Activated T-helper 9 cell treated with anti-CD3 and anti-CD28 coated beads, Interleukin-2, amount 50 U/mL, for 16 hours (primary cell): ENCODE data around the gene TM7SF3.
A peak's percentile ranks its signal among the peaks of the same experiment; 100 is the strongest.
"Not testable (repeated sequence)": the region's sequence is repeated elsewhere in the genome, so short reads cannot be mapped to it uniquely, and the experiment has no call there.

Experiments used
- DNase-seq: peaks from one replicate; pipeline ENCODE4 v3.0.0-alpha.2; 2020; ENCODE audit warnings: low read depth

The TM7SF3 gene

GRCh38 chr12:26978801-26979200 lies 35.4 kb downstream of the TM7SF3 start:
- DNase-seq, result no peak

DNA sequence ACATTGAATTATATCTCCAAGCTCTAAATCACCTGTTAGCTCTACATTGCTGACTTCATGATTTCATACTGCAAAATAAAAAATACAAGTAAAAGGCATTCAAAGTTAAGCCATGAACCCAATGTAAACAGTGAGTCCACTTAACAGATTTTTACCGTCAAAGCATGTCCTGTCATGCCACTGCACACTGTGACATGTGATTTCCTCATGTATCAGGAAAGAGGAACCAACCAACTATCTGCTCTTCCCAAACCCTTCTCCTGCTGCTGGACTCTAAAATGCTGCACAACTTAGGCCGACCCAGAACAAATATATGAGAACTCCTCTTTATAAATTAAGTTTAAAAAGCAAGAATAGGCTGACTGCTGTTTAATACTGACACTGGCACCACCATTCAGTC lies 37.5 kb downstream of the TM7SF3 start:
- DNase-seq, result no peak

- peak; percentile 34 for DNase-seq
These were observed 42.2 kb downstream of the TM7SF3 start for GRCh38 chr12:26971963-26972362.

DNA sequence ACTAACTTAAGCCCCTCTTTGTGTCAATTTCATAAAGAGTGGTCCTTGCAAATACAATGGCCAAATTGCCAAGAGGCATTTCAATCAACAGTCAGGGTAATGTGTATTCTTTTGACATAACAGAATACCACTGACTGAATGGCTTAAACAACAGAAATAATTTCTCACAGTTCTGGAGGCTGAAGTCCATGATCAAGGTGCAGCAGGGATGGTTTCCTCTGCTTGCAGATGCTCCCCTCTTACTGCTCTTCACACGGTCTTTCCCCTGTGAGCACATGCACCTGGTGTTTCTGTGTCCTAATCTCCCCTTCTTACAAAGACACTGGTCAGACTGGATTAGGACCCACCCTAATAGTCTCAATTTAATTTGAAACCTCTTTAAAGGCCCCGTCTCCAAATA lies 44.0 kb downstream of the TM7SF3 start:
- DNase-seq, result no peak

- DNase-seq, result no peak
These were observed 47.3 kb downstream of the TM7SF3 start for GRCh38 chr12:26966842-26967241.

- DNase-seq, result no peak
These were observed 50.8 kb downstream of the TM7SF3 start for GRCh38 chr12:26963413-26963812.

- no peak for DNase-seq
These were observed 52.4 kb downstream of the TM7SF3 start for GRCh38 chr12:26961803-26962202.

DNA sequence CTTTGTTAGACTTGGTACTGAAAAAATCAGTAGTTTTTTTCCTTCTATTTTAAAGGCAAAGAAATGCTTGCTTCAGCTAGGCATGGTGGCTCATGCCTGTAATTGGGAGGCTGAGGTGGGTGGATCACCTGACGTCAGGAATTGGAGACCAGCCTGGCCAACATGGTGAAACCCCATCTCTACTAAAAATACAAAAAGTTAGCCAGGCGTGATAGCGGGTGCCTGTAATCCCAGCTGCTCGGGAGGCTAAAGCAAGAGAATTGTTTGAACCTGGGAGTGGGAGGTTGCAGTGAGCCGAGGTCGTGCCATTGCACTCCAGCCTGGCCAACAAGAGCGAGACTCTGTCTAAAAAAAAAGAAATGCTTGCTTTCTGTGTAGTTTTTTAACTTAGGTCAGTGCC lies 52.8 kb downstream of the TM7SF3 start:
- DNase-seq, result not testable (repeated sequence)

DNA sequence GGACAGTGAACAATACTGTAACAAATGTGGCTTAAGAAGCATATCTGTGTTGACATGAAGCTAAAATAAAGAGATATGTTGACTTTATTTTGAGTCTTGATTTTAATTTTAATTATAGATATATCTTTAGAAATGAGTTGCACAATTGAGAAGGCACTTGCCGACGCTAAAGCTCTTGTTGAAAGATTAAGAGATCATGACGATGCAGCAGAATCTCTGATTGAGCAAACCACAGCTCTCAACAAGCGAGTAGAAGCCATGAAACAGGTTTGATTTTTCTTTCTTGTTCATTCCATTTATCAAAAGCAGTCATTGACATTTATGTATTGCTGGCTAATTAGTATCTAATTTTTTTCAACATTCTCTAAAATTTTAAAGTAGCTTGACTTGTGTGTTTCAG lies 60.2 kb downstream of the TM7SF3 start:
- no peak for DNase-seq

GRCh38 chr12:26953447-26953846 lies 60.7 kb downstream of the TM7SF3 start:
- no peak for DNase-seq

- DNase-seq, result no peak
These were observed 65.9 kb downstream of the TM7SF3 start for GRCh38 chr12:26948309-26948708.

DNA sequence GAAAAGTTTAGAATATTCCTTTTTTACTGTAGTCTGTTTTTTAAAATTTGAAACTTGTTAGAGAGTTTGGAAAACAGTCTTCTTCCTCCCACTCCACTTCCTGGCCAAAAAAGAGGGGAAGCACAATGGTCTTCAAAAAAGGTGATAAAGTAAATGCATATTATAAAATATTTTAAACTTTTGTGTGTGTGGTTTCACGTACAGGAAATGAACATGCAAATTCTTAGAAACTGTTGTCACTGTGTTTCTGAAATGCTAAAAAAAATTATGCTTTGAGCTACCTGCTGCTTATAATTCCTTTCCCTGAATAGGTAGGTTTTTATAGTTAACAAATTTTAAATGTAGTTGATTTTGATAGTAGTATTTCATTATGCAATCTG lies 73.0 kb downstream of the TM7SF3 start:
- no peak for DNase-seq

DNA sequence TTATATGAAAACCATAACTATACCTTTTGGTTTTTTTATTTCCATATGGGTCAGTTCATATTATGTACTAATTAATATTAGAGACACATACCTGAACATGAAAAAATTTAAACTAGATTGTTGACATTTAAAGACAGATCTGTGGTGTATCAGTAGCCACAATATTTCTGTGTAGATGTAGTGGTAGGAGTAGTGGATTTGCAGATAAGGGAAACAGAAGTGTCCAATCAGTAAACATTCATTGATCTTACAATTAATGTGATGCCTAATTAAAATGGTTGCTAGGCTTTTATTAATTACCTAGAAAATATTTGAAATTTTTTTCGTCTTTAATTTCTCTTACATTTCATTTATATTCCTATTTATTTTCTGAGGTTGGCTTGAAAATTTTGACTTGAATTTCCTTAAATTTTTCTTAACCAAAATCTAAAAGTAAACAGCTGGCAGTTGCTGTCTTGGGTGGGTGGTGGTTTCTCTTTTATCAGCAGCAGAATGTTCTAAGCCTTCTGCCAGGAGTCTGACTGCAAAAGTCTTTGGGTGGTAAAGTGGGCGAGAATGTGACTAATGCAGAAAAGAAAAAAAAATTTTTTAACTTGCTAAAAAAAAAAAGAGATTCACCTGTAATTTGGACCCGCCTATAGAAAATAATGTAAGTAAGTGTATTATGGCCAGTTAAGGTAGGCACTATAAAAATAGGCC lies 73.5 kb downstream of the TM7SF3 start:
- no peak for DNase-seq

- DNase-seq, result no peak
These were observed 74.2 kb downstream of the TM7SF3 start for GRCh38 chr12:26939953-26940352.

DNA sequence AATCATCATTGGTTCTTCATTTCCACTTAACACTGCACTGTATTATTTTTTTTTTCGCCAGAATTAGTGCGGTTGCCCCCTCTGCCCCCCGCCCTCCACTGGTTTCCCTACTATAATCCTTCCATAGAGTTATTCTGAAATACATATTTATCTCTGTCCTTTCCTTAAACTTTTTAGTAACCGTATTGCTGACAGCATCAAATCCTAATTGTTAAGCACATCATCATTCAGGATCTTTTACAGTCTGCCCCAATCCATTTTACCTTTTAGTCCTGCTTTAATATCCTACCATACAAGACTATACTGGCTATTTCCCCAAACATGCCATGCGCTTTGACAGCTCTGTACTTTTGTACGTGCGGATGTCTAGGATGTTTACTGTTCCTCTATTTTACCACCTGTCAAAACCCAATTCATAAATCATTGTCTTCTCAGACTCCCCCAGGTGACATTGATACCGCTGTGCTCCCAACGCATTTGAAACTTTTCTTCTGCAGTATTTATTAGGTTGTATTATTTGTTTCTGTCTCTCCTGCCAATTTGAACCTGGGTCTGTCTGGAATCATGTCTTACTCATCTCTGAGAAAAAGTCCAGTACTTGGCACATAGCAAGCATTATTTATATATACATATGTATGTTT lies 74.9 kb downstream of the TM7SF3 start:
- no peak for DNase-seq

DNA sequence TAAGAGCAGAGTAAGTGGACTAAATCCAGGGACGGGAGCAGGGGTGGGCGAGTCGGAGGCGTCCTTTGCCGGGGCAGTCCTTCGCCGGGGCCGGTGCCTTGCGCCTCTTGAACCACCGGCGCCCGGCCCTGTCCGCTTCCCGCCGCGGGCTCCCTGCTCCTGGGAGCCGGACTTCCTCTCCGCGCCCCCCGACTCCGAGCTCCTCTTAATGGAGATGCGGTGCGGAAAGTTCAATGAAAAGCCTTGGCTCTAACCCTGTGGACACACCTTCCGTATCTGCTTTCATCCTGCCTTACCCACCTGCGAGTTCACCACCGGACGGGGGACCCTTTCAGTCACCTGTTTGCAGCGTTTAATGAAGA lies 75.5 kb downstream of the TM7SF3 start:
- peak; percentile 8 for DNase-seq

GRCh38 chr12:26937863-26938700 lies 76.1 kb downstream of the TM7SF3 start, which contains the start of the genes FGFR1OP2 and INTS13:
Gene FGFR1OP2 (plus strand): TSS chr12:26938470. CDS start chr12:26954159, 15,689 bp downstream.
Gene INTS13 (minus strand): TSS chr12:26937981. CDS start chr12:26936803, 1,178 bp downstream.
- DNase-seq, result peak; percentile 92

GRCh38 chr12:26937443-26937862 lies 76.7 kb downstream of the TM7SF3 start:
- DNase-seq, result no peak

DNA sequence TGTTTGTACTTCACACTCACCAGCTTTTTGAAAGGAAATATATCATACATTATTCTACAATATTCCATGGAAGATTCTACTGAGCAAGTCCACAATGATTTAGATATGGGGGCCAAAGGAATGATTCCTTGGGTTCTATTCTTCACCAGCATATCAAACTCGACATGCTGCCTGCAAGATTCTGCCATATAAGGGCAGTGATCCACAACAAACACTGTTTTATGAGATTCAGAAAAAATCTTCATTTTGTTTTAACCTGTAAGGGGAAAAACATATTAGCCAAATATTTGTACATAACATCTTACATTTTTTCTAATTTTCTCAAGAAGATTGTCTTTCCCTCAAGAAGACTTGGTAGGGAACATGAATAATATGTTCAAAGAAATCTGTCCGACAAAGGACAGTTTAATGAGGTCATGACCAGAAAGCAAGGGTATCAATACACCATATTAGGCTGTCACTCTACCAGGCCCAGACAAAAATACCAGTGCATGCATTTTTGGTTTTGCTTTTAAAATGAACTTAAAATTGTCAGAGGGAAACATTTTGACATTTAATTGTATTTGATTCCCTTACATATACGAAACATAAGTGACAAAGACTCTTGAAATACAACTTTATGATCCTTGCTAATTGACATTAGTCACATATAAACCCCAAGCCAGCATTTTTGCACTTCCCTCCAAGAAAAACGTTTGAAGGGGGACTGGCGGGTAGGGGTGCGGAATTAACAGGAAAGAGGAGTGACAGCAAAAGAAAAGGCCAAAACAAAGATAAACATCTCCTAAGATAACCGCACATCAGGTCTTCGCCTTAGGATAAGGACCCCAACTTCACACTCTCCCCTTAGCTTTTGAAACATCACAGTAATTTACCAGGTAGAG lies 77.4 kb downstream of the TM7SF3 start:
- no peak for DNase-seq

- DNase-seq, result no peak
These were observed 78.4 kb downstream of the TM7SF3 start for GRCh38 chr12:26935636-26936378.

DNA sequence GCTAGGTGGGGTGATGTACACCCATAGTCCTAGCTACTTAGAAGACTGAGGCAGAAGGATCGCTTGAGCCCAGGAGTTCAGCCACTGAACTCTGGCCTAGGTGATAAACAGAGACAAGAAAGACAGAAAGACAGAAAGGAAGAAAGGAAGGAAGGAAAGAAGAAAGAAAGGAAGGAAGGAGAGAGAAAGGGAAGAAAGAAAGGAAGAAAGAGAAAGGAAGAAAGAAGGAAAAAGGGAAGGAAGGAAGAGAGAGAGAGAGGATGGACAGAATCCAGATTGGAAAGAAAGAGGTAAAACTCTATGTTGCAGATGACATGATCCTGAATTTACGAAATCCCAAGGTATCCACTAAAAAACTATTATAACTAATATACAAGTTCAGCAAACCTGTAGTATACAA lies 84.6 kb downstream of the TM7SF3 start:
- no peak for DNase-seq
